NCI-H2227 (cell line): Measurements from ENCODE around the gene AAR2.

ENCODE experiments used
- DNase-seq: peaks from one replicate; lab custom pipeline; 2025; ENCODE audit not compliant: unreplicated experiment; lab: John Stamatoyannopoulos, UW

The AAR2 gene

GRCh38 chr20:36217226-36217625, 19.1 kb upstream of the AAR2 start:
- no peak for DNase-seq

GRCh38 chr20:36218380-36219064, 17.8 kb upstream of the AAR2 start:
- no peak for DNase-seq

GRCh38 chr20:36219671-36220220, 16.5 kb upstream of the AAR2 start:
- DNase-seq = no peak

- no peak for DNase-seq
Measured at GRCh38 chr20:36225666-36226065, 10.6 kb upstream of the AAR2 start.

GRCh38 chr20:36228770-36229169, 7.5 kb upstream of the AAR2 start:
- DNase-seq = no peak

- DNase-seq = no peak
Measured at GRCh38 chr20:36230019-36230418, 6.3 kb upstream of the AAR2 start.

GRCh38 chr20:36231331-36231730, 4.9 kb upstream of the AAR2 start:
- DNase-seq = no peak

- DNase-seq = no peak
Measured at GRCh38 chr20:36234771-36235320, 1.4 kb upstream of the AAR2 start.

- DNase-seq = no peak
Measured at GRCh38 chr20:36236786-36237121, 476 bp downstream of the AAR2 start.

GRCh38 chr20:36237477-36237876, 1.2 kb downstream of the AAR2 start:
- no peak for DNase-seq

GRCh38 chr20:36238153-36238552, 1.9 kb downstream of the AAR2 start:
- DNase-seq = no peak

- no peak for DNase-seq
Measured at GRCh38 chr20:36238760-36239159, 2.5 kb downstream of the AAR2 start.

GRCh38 chr20:36240076-36240475, 3.8 kb downstream of the AAR2 start:
- DNase-seq = no peak

GRCh38 chr20:36241678-36242077, 5.4 kb downstream of the AAR2 start:
- DNase-seq = no peak

GRCh38 chr20:36243726-36244125, 7.4 kb downstream of the AAR2 start:
- no peak for DNase-seq

GRCh38 chr20:36246401-36246800, 10.1 kb downstream of the AAR2 start:
- peak; percentile 81 for DNase-seq

GRCh38 chr20:36248836-36249235, 12.6 kb downstream of the AAR2 start:
- DNase-seq = peak; percentile 10

GRCh38 chr20:36249450-36249849, 13.2 kb downstream of the AAR2 start:
- DNase-seq = no peak

- no peak for DNase-seq
Measured at GRCh38 chr20:36251426-36251825, 15.1 kb downstream of the AAR2 start.

GRCh38 chr20:36252511-36252910, 16.2 kb downstream of the AAR2 start:
- DNase-seq = no peak

GRCh38 chr20:36253036-36253435, 16.8 kb downstream of the AAR2 start:
- DNase-seq = no peak

- DNase-seq = no peak
Measured at GRCh38 chr20:36254076-36254475, 17.8 kb downstream of the AAR2 start.

GRCh38 chr20:36255445-36255844, 19.2 kb downstream of the AAR2 start:
- DNase-seq = no peak
